Neural crest cell (in vitro differentiated cells): Measurements from ENCODE around the gene SLC25A48. TPM values are rescaled to one million over a fixed set of nuclear protein-coding genes. Genes with fewer than 3 reads are reported as not detected.

ENCODE experiments used
- DNase-seq: peaks from one replicate; pipeline ENCODE4 v3.0.0; 2021; ENCODE audit warnings: low read depth, mixed read lengths, low spot score
- H3K27ac Mint-ChIP-seq: one replicate; pipeline ENCODE4 v1.8.0; 2021; ENCODE audit warnings: mild to moderate bottlenecking, mixed read lengths; ENCODE audit not compliant: unreplicated experiment
- H3K27me3 Mint-ChIP-seq: 2 replicates; pipeline ENCODE4 v1.8.0; 2021; ENCODE audit warnings: low read depth, mild to moderate bottlenecking, mixed read lengths
- H3K36me3 Mint-ChIP-seq: 2 replicates; pipeline ENCODE4 v1.8.0; 2021; ENCODE audit warnings: low read depth, mild to moderate bottlenecking, mixed read lengths
- H3K4me1 Mint-ChIP-seq: 2 replicates; pipeline ENCODE4 v1.8.0; 2021; ENCODE audit warnings: mixed read lengths
- H3K4me3 Mint-ChIP-seq: one replicate; pipeline ENCODE4 v1.8.0; 2021; ENCODE audit warnings: mild to moderate bottlenecking, mixed read lengths
- H3K9me3 Mint-ChIP-seq: 2 replicates; pipeline ENCODE4 v1.8.0; 2021; ENCODE audit warnings: mixed read lengths
- CTCF ChIP-seq: fragments of 200-600 bp; sonication (generic); conservative IDR thresholded peaks from 2 replicates; pipeline ENCODE4 v1.5.0; 2021; ENCODE audit warnings: antibody characterized with exemption, mild to moderate bottlenecking
- total RNA-seq: library from RNA; stranded (reverse); gene quantifications from 2 replicates; pipeline ENCODE4 v1.2.1, GENCODE V29; 2021

SLC25A48 gene
- total RNA-seq, 1 donor from 2014 or later, result not detected

DNA sequence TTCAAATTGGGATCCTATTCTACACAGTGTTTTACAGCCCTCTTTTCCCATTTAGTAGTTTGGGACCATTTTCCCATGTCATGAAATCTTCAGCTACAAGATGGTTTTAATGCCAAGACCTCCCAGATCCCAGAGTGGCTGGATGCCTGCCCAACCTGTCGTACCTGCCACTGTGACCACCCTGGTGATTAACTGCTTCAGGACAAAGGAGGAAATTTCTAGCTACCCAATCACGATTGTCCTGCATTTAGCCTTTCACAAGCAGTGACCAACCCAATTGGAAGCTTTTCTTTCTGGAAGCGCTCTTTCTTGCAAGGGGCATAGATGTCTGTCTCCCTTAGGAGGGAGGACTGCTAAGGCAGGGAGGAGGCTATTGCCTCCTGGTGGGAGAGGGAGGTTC, 47.4 kb downstream of the SLC25A48 start:
- TF ChIP-seq CTCF, result no peak
- H3K36me3 Mint-ChIP-seq, result no peaks in the 10 kb centered on the region
- H3K27ac Mint-ChIP-seq, result no peak overlapping the region
- H3K4me1 Mint-ChIP-seq, result no peaks in the 10 kb centered on the region
- H3K27me3 Mint-ChIP-seq, result peaks cover 76% of the 10 kb centered on the region
- no peaks in the 10 kb centered on the region for H3K9me3 Mint-ChIP-seq
- H3K4me3 Mint-ChIP-seq, result no peak overlapping the region
- DNase-seq, result no peak

DNA sequence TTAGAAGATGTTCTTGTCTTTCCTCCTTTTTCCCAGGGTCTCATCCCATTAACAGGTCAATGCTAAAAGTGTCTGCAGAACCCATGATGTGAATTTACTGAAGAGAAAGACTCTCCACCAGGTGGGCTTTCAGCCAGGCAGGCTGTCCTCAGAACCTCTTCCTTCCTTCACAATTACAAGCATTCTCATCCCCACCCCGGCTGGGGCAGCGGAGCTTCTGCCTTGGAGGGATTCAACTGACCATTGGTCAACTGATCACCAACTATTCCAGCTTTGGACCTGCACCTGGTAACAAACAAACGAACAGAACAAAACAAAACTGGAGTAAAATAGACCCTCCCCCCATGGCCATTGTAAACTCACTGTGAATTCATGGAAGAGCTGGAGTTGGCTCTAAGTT, 48.6 kb downstream of the SLC25A48 start:
- Mint-ChIP-seq H3K36me3 (no peaks in the 10 kb centered on the region), H3K4me1 (no peaks in the 10 kb centered on the region), H3K27me3 (peaks cover 81% of the 10 kb centered on the region), H3K4me3 (no peak overlapping the region), H3K27ac (no peak overlapping the region), H3K9me3 (no peaks in the 10 kb centered on the region)
- no peak for TF ChIP-seq CTCF
- DNase-seq, result no peak

- H3K27me3 Mint-ChIP-seq, result peaks cover 85% of the 10 kb centered on the region
- H3K9me3 Mint-ChIP-seq, result no peaks in the 10 kb centered on the region
- no peak overlapping the region for H3K4me3 Mint-ChIP-seq
- no peak for TF ChIP-seq CTCF
- no peak overlapping the region for H3K27ac Mint-ChIP-seq
- DNase-seq, result no peak
- no peaks in the 10 kb centered on the region for H3K4me1 Mint-ChIP-seq
- H3K36me3 Mint-ChIP-seq, result no peaks in the 10 kb centered on the region
Observed at GRCh38 chr5:135883441-135883840, 49.0 kb downstream of the SLC25A48 start.

GRCh38 chr5:135885031-135885430, 50.6 kb downstream of the SLC25A48 start:
- H3K9me3 Mint-ChIP-seq, result no peaks in the 10 kb centered on the region
- H3K4me1 Mint-ChIP-seq, result no peaks in the 10 kb centered on the region
- peaks cover 93% of the 10 kb centered on the region for H3K27me3 Mint-ChIP-seq
- no peak for DNase-seq
- no peak for TF ChIP-seq CTCF
- no peak overlapping the region for H3K4me3 Mint-ChIP-seq
- H3K27ac Mint-ChIP-seq, result no peak overlapping the region
- H3K36me3 Mint-ChIP-seq, result no peaks in the 10 kb centered on the region

DNA sequence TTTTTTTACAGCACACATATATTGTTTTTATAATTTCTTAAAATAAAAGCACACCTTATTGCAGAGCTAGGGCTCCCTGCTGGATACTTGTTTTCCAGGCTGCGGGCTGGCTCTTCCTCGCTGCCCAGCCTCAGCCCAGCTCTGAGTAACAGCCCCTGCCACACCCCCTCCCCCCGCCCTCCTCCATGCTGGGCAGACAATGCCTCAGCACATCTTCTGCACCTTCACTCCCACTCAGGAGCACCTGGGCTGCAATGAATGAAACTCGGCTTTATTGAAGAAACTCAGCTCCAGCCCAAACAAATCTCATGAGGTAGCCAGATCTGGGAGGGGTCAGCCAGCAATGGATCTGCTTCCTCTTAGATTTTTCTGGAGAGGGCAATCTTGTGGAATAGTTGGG, 51.7 kb downstream of the SLC25A48 start:
- Mint-ChIP-seq H3K4me1 (no peaks in the 10 kb centered on the region), H3K27ac (no peak overlapping the region), H3K27me3 (peaks cover 83% of the 10 kb centered on the region), H3K36me3 (no peaks in the 10 kb centered on the region), H3K9me3 (no peaks in the 10 kb centered on the region), H3K4me3 (no peak overlapping the region)
- DNase-seq, result no peak
- no peak for TF ChIP-seq CTCF

- DNase-seq, result peak; percentile 65
- no peak overlapping the region for H3K4me3 Mint-ChIP-seq
- H3K36me3 Mint-ChIP-seq, result no peaks in the 10 kb centered on the region
- H3K27ac Mint-ChIP-seq, result no peak overlapping the region
- no peaks in the 10 kb centered on the region for H3K9me3 Mint-ChIP-seq
- peaks cover 70% of the 10 kb centered on the region for H3K27me3 Mint-ChIP-seq
- peak; percentile 95 for TF ChIP-seq CTCF
- no peaks in the 10 kb centered on the region for H3K4me1 Mint-ChIP-seq
Observed at GRCh38 chr5:135887447-135887864, 53.0 kb downstream of the SLC25A48 start.
